HUDEP-2 (cell line): ENCODE measurements around the gene PWWP2B.
"Not testable (repeated sequence)": the region's sequence is repeated elsewhere in the genome, so short reads cannot be mapped to it uniquely, and the experiment has no call there.

Experiments
- DNase-seq, 76 experiments: peaks; one replicate each; lab custom pipeline; 2025; ENCODE audit not compliant: unreplicated experiment in 76 of 76; lab: John Stamatoyannopoulos, UW

PWWP2B gene

GRCh38 chr10:132428486-132428995 lies 31.5 kb downstream of the PWWP2B start:
- DNase-seq, result no peak

- DNase-seq, result no peak
Observed at GRCh38 chr10:132429281-132430230, 32.6 kb downstream of the PWWP2B start.

GRCh38 chr10:132430231-132430743 lies 33.3 kb downstream of the PWWP2B start:
- DNase-seq, result no peak

GRCh38 chr10:132430861-132431271 lies 33.9 kb downstream of the PWWP2B start:
- DNase-seq, result no peak

GRCh38 chr10:132431537-132432175 lies 34.7 kb downstream of the PWWP2B start:
- no peak for DNase-seq

GRCh38 chr10:132432176-132432540 lies 35.2 kb downstream of the PWWP2B start:
- DNase-seq, result no peak

GRCh38 chr10:132433671-132434340 lies 36.8 kb downstream of the PWWP2B start:
- no peak for DNase-seq

- DNase-seq, result peak in 21 of 76 experiments; percentile 5 to 35 (median 18)
Observed at GRCh38 chr10:132434405-132435005, 37.5 kb downstream of the PWWP2B start.

- not testable (repeated sequence) for DNase-seq
Observed at GRCh38 chr10:132435320-132435719, 38.3 kb downstream of the PWWP2B start.

GRCh38 chr10:132436096-132436495 lies 39.1 kb downstream of the PWWP2B start:
- not testable (repeated sequence) for DNase-seq

- DNase-seq, result no peak
Observed at GRCh38 chr10:132436861-132437410, 39.9 kb downstream of the PWWP2B start.

- DNase-seq, result no peak
Observed at GRCh38 chr10:132437541-132437950, 40.5 kb downstream of the PWWP2B start.

- no peak for DNase-seq
Observed at GRCh38 chr10:132438091-132439024, 41.4 kb downstream of the PWWP2B start.

- no peak for DNase-seq
Observed at GRCh38 chr10:132439025-132439388, 42.0 kb downstream of the PWWP2B start.

GRCh38 chr10:132439424-132440163 lies 42.6 kb downstream of the PWWP2B start:
- no peak for DNase-seq

- DNase-seq, result no peak
Observed at GRCh38 chr10:132440791-132441565, 44.0 kb downstream of the PWWP2B start.

- DNase-seq, result no peak
Observed at GRCh38 chr10:132441818-132442524, 45.0 kb downstream of the PWWP2B start.
